Ecto neural progenitor cell (in vitro differentiated cells): ENCODE measurements around the gene MESD.

Experiments
- DNase-seq: peaks from one replicate; pipeline ENCODE4 v3.0.0-alpha.2; 2018; ENCODE audit warnings: low spot score

The MESD gene

DNA sequence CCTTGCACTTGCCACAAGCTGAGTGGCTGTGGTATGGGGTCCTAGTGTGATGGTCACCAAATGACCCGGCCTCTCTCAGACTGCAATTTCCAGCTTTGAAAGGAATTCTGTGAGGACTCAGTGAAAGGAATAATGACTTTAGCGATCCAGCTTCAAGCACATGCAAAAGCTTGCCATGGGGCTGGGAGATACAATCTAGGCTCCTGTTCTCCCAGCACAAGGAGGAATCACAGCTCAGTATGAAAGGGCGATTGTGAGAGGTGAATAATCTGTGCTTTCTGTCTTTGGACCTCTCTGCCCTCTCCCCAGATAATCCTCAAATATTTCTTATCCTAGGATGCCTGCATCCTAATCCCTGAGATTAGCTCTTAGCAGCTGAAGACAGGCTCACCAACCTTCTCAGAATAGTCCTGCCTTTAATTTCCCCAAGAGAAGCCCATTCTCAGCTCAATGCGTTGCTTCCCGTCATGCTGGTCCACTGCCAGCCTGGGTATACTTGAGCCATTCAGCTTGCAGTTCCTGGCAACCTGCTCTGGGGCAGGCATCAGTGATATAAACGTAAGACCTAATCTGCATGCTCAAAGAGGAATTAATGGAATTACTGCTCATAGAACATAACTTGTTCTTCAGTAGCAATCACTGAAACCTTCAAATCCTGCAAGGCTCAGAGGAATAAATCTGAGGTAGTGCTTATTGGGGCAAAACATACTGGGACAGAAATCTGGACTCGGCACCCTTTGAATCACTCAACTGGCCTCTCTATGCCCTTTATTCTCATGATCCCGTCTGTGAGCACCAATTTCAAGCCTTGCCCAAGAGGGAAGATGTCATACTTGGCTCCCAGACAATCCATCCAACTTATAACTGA, 26.2 kb upstream of the MESD start:
- DNase-seq = no peak

DNA sequence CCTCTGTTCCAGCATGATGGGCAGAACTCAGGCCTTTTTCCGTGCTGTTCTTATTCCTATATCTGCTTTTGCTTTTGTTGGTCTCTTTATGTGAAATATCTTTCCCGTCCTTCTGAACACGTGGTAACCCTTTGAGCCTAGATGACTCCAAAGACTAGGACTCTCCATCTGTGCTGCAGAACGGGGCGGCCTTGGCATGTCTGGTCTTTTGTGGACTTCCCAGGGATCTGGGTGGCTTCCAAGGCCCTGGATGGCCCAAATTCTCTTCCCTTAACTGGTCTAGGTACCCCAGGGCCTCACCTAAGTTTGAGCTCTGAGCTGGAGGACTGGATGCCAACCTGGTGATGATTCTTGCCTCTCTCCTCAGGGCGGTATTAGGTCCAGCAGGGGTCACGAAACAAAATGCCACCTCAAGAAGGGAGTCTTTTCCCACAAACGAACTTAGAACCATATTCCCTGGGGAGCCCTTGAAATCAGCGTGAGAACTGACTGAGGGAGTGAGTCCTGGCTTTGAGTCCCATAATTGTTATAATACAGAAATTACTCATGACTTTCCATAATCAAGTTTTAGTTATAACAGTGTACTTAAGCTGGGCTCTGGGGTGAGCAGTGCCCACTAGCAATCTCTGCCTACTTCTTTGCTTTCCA, 25.0 kb upstream of the MESD start:
- DNase-seq = no peak

DNA sequence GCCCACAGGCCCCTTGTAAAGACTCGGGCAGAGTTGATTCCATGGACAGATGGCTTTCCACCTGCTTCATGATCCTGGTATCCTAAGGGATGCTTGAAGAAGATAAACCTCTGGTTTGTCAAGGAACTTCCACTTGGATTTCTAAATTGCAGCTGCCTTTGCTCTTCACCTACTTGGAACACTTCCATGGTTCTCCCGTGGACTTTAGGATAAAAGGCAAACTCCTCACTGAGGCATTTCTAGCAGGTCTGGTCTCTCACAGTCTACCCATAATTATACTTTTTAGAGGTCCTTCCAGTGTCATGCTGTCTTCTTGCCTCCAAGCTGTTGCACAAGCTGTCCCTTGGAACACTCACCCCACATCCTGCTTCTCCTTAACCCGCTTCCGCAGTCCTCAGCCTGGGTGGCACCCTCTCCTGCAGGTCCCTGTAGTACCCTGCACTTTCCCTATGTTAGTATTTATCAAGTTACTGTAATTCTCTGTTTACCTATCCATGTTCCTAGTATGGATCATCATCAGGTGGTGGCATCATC, 23.8 kb upstream of the MESD start:
- DNase-seq = no peak

DNA sequence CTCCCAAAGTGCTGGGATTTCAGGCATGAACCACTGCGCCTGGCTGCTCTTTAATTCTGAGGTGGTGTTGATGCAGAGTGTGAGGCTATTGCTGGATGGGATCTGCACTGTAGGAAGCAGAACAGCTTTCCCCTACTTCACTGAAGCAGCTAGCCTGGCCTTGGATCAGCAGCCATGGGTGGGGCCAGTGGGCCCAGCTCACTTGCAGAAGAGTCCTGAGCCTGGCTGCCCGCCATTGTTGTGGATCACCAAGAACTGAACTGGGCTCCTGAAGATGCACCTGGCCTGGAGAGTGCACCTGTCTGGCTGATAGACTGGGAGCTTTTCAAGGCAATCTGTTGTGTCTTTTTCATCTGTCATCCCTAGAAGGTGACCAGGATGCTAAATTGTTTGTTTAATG, 23.0 kb upstream of the MESD start:
- no peak for DNase-seq

DNA sequence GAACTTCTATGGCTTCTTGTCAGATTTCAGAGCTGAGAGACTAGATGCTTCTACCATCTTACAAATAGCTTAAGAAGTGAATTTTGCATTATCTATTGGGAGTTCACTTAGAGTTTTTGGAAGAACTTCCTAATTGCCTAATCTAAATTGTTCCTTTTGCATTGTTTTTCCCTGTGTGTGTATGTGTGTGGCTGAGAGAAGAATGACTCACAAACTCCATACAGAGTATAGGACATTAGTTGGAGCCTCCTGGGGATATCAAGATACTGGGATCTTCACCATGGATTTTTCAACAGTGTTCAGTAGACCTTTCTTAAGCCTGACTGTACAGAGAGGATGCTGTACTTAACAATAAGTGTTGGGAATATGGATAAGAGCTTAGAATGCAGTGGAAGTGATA, 22.0 kb upstream of the MESD start:
- DNase-seq = no peak

DNA sequence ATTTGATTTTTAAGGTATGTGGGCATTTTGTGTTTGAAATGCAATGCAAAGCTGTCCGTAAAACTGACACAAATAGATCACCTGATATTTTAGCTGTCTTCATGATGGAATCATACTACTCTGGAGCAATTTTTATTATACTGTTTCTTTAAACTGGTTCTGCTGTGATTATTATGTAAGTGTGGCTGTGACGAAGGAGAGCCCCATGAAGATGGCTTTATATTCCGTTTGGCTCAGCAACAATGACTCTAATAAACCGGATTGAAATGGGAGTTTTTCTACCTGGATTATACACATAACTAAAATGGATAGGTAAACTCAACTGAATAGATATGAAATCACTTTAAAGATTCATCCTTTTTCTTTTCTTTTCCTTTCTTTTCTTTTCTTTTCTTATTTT, 20.5 kb upstream of the MESD start:
- DNase-seq = no peak

DNA sequence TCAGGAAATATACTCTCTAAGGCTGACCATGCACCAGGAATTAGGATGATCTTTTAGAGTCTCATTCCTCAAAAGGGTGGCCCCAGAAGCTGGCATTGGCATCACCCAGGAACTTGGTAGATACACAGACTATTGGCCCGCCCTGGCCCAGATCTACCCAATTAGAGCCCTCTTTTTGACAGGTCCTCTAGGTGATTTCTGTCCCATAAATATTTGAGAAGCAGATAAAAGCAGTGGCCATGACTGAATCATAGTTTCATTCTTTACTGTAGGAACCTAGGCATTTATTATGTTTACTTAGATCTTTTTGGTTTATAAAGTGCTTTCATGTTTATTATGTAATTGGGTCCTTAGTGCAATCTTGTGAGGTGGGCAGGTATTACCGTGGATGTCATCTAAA, 18.7 kb upstream of the MESD start:
- no peak for DNase-seq

DNA sequence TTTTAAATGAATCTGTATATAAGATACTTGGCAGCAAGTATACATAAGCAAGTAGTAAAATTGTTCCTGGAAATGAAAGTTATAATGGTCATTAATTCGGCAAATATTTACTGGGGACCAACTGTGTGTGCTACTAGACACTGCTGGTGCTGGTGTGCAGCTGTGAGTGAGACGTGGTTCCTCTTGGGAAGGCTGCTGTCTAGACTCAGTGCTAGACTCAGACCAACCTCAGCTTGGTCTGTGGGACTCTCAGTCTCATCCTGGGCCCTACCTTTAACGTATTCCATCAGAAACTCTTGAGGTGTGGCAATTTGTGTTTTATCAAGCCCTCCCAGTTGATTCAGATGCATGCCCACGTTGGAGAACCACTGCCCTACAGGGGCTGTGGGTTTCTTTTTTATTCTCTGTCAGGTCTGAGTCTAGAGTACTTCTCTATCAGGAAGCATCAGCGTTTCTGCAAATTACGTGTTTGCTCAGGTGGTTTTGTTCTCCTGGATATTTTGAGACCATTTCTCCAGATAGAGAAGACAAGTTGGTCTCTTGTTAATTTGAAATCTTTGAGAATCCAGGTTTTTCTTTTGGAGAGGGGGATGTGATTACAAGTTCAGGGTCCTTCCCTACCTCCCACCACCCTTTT, 17.9 kb upstream of the MESD start:
- DNase-seq = no peak

DNA sequence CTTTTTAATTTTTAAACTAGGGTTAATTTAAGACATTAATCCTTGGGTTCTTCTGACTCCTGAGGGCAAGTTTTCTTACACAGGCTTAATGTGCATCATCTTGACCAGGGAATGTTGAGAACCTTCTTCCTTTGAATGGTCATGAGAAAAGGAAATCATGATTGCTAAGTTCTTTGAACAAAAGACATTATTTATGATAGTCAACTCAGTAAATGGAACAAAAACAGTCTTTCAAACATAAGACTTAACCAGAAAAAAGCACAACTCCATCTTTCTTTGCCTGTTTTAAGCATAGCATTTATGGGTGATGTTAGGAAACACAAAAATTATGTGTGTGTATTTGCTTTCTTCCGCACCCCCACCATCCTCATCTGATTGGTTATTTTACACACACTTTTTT, 16.5 kb upstream of the MESD start:
- DNase-seq = no peak

DNA sequence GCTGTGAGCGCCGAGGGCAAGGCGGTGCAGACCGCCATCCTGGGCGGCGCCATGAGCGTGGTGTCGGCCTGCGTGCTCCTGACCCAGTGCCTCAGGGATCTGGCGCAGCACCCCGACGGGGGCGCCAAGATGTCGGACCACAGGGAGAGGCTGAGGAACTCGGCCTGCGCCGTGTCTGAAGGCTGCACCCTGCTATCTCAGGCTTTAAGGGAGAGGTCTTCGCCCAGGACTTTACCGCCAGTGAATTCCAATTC, 13.4 kb upstream of the MESD start:
- DNase-seq = no peak

DNA sequence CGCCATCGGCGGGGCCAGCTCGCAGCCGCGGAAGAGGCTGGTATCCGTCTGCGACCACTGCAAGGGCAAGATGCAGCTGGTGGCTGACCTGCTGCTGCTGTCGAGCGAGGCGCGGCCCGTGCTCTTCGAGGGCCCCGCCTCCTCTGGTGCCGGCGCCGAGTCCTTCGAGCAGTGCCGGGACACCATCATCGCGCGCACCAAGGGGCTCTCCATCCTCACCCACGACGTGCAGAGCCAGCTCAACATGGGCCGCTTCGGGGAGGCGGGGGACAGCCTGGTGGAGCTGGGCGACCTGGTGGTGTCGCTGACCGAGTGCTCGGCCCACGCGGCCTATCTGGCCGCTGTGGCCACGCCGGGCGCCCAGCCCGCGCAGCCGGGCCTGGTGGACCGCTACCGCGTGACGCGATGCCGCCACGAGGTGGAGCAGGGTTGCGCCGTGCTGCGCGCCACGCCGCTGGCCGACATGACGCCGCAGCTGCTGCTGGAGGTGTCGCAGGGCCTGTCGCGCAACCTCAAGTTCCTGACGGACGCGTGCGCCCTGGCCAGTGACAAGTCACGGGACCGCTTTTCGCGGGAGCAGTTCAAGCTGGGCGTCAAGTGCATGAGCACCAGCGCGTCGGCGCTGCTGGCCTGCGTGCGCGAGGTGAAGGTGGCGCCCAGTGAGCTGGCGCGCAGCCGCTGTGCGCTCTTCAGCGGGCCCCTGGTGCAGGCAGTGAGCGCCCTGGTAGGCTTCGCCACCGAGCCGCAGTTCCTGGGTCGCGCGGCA, 12.9 kb upstream of the MESD start:
- peak; percentile 58 for DNase-seq

DNA sequence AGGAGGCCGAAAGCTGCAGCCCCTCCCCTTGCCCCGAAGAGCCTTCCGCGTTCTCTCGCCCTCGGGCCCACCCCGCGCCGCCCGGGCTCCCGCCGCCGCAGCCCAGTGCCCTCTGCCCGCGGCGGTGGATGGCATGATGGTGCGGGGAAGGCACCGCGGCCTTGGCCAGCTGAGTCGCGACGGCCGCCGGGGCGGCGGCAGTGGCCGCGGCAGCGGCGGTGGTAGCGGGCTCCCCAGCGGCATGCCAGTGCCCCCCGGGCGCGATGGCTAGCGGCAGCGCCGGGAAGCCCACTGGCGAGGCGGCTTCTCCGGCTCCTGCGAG, 12.4 kb upstream of the MESD start:
- DNase-seq = no peak

DNA sequence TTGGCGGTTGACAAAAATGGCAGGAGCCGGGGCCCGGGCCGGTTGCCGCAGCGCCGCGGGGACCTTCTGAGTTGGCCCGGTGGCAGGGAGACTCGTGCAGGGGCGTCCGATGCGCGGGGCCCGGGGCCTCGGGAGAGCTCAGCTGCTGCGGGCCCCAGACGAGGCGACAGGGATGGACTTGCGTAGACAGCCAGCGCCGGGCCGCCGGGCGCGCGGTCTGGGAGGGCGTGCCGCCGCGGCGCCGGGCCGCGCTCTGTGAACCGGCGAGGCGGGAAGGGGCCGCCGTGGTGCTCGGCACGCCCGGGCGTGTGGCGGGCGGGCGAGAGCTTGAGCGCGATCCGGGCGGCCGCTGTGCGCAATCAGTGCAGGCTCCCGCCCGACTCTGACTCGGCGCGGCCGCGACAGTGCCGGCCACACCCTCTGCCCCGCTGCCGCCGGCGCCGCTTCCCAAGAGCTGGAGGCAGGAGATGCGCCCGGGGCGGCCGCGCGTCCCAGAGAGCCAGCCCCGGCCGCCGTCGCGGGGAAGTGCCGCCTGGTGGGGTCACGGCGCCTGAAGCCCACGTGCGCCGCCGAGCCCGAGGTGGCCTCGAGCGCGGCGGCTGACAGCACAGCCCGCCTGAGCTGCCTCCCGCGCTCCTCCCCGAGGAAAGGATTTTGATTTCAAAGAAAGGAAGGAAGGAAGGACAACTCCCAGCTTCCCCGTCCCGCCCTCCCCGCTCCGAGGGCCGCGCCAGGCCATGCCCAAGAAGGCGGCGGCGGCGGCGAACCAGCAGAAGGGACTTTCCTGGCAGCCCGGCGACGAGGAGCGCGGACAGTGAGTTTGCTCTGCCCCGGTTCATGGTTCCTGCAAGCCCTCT, 11.8 kb upstream of the MESD start:
- DNase-seq = peak; percentile 71

DNA sequence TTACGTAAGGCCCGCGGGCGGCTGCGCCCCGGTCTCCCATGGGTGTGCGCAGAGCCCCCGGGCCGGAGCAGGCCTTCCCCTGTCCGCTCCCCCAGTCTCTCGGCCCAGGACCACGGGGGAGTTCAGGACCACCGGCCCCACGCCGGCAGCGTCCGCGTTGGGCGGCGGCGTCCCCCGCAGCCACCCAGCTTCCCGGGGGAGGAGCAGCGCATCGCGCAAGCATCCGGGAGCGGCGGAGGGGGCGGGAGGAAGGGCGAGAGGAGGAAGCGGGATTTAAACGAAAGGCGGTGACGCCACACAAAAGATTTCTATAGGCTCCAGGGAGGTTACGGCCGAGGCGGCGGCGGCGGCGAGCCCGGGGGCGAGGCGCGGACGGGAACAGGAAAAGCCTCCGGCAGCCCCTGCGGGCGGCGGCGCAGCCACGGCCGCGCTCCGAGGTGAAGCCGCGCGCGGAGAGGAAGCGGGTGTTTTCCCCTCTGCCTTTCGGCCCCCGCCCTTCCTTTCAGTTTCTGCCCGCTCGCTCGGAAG, 11.1 kb upstream of the MESD start, which contains the start of gene TLNRD1:
Gene TLNRD1, plus strand, starts transcription at position 300 of the 528 bp plus-strand sequence. CDS start 1,349 bp downstream, outside the sequence.
- DNase-seq = peak; percentile 88

DNA sequence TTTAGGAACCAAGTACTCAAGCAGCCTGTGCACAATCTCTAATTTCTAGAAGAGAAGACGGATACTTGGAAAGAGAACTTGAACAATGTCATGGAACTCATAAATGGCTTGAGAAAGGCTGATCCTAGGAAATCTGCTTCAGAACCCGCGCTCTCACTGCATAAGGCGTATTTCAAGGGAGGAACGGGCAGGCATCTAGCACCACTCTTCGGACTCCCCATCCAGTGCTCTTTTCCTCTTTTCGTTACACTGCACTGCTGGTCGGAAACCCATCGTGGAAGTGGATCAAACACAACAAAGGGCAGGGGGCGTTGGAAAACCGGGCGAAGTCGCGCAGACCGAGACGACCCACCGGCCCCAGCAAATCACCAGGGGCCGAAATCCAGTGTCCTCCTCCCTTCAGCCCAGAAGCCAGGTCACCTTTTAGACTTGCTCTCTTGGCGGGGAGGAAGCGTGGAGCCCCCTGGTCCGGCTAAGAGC, 10.6 kb upstream of the MESD start:
- DNase-seq = no peak

DNA sequence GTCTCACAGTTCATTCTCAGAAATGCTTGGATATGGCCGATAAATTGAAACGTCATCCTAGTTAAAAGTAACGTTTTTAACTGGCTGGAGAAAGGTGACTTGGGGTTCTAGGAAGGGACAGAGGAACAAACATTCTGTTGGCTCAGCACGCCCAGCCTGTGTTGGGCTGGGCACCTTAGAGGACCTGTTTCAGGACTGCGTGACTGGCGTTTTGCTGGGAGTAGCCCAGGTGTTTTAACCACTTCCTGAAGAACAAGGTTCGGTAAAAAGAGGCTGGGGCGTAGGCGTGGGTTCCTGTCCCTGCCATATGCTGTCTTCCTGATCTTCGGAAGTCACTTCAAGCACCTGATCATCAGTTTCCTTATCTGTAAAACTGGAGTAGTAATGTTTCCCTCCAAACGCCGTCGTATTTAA, 10.0 kb upstream of the MESD start:
- DNase-seq = no peak

DNA sequence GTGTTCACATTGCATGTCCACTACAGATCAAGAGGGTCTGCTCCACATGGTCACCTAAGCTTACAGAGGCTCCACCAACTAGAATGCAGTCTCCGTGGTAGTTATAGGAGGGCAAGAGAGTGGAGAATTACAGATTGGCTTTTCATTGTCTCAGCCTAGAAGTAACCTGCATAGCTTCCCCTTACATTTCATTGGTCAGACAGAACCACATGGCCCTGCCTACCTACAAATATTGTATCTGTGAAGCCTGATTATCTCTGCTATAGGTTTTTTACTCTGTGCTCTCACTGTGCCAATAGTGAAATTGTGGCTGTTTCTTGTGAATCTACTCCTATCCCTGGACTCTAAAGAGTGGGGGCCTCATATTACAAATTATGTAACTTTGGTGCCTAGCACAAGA, 8.6 kb upstream of the MESD start:
- no peak for DNase-seq

DNA sequence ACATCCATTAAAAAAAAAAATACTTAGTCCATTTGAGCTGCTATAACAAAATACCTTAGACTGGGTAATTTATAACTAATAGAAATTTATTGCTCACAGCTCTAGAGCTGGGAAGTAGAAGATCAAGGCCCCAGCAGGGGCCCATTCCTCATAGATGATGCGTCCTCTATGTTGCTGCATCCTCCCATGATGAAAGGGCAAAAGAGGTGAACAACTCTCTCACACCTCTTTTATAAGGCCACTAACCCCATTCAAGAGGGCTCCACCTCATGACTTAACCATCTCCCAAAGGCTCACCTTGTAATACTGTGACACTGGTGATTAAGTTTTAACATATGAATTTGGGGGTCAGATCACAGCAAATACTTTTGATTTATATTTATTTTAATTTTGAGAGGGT, 8.1 kb upstream of the MESD start:
- DNase-seq = no peak

DNA sequence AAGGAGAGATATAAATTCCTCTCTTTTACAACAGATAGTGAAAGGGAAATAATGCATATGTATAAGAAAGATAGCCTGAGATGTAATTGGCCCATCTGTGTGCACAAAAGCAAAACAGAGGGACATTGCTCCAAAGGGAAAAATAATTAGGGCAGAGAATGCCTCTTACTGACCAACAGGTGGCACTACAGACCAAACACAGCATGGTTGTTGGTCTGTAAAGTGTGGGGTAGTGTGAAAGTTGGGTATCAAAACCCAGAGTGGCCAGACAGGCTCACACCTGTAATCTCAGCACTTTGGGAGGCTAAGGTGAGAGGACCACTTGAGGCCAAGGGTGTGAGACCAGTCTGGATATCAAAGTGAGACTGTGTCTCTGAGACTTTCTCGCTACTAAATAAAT, 6.6 kb upstream of the MESD start:
- DNase-seq = no peak

DNA sequence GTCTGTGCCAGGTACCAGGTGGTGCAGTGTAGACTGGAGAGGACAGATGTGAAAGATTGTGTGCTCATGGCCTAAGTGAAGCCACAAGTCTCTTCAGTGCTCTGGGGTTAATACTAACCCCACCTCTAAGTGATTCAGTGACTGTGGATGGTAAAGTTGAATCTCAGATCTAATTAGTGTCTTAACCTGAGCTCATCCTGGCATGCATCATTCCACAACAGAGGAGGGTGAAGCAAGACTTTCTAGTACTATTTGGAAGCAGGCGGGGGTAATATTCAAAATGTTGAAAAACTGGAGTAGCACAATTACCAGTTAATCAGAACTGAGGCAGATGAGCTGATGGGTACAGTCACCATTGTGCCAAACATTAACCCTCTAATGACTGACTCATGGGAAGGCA, 2.8 kb upstream of the MESD start:
- no peak for DNase-seq

DNA sequence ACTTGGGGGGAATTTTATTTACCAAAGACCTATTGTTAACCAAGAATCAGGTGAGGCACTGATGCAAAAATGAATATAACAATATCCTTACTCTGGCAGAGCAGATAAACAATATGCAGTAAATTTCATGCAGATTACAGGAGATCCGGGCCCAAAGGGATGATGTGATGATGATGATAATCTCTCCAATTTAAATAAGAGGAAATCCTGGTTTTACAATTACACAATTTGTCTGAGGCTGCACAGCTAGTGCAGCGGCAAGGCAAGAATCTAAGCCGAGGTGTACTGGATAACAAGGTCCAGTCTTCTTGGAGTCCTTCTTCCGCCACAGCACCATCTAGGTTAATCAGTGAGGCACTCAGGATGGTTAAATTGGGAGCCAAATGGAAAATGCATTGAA, 2.4 kb upstream of the MESD start:
- DNase-seq = no peak
